ENCODE measurements around the gene MAST4.
A peak's percentile ranks its signal among the peaks of the same experiment; 100 is the strongest.

The MAST4 gene

GRCh38 chr5:66595756-66596635 is at the start of gene MAST4:
MAST4 (plus strand) TSS chr5:66596393; CDS start chr5:66596656, 263 bp downstream.
- peak; percentile 30 for DNase-seq (ENCODE audit: low read depth)

- DNase-seq (ENCODE audit: low read depth) = no peak
These were observed 49.7 kb upstream of the MAST4 start for GRCh38 chr5:66546541-66546940.

- no peak for DNase-seq (ENCODE audit: low read depth)
These were observed 44.9 kb upstream of the MAST4 start for GRCh38 chr5:66551338-66551737.

- DNase-seq (ENCODE audit: low read depth) = no peak
These were observed 44.2 kb upstream of the MAST4 start for GRCh38 chr5:66551945-66552344.

- DNase-seq (ENCODE audit: low read depth) = no peak
These were observed 42.8 kb upstream of the MAST4 start for GRCh38 chr5:66553368-66553912.

- DNase-seq (ENCODE audit: low read depth) = no peak
These were observed 42.1 kb upstream of the MAST4 start for GRCh38 chr5:66553916-66554575.

- DNase-seq (ENCODE audit: low read depth) = no peak
These were observed 41.3 kb upstream of the MAST4 start for GRCh38 chr5:66554884-66555283.

- no peak for DNase-seq (ENCODE audit: low read depth)
These were observed 37.6 kb upstream of the MAST4 start for GRCh38 chr5:66558560-66558959.

- no peak for DNase-seq (ENCODE audit: low read depth)
These were observed 35.8 kb upstream of the MAST4 start for GRCh38 chr5:66560371-66560770.

- no peak for DNase-seq (ENCODE audit: low read depth)
These were observed 34.8 kb upstream of the MAST4 start for GRCh38 chr5:66561256-66561990.

- DNase-seq (ENCODE audit: low read depth) = no peak
These were observed 30.3 kb upstream of the MAST4 start for GRCh38 chr5:66565878-66566277.

- no peak for DNase-seq (ENCODE audit: low read depth)
These were observed 28.7 kb upstream of the MAST4 start for GRCh38 chr5:66567474-66567873.

- DNase-seq (ENCODE audit: low read depth) = no peak
These were observed 26.0 kb upstream of the MAST4 start for GRCh38 chr5:66570201-66570600.

- DNase-seq (ENCODE audit: low read depth) = no peak
These were observed 22.5 kb upstream of the MAST4 start for GRCh38 chr5:66573733-66574132.

GRCh38 chr5:66582499-66583165 is 13.6 kb upstream of the MAST4 start:
- DNase-seq (ENCODE audit: low read depth) = no peak

- DNase-seq (ENCODE audit: low read depth) = no peak
These were observed 10.9 kb upstream of the MAST4 start for GRCh38 chr5:66585291-66585690.

GRCh38 chr5:66587771-66588170 is 8.4 kb upstream of the MAST4 start:
- DNase-seq (ENCODE audit: low read depth) = no peak

- DNase-seq (ENCODE audit: low read depth) = no peak
These were observed 516 bp downstream of the MAST4 start for GRCh38 chr5:66596636-66597182.

- DNase-seq (ENCODE audit: low read depth) = no peak
These were observed 1.1 kb downstream of the MAST4 start for GRCh38 chr5:66597183-66597757.

- no peak for DNase-seq (ENCODE audit: low read depth)
These were observed 6.4 kb downstream of the MAST4 start for GRCh38 chr5:66602621-66603020.

- no peak for DNase-seq (ENCODE audit: low read depth)
These were observed 7.0 kb downstream of the MAST4 start for GRCh38 chr5:66603164-66603563.

Data from stimulated activated CD4-positive, alpha-beta T cell treated with anti-CD3 and anti-CD28 coated beads, Interleukin-2, amount 100 ng/mL, for 4 hours (primary cell).